Activated B cell treated with CpG ODN at 0.5 μM for 24 hours (primary cell): ENCODE measurements around the gene PSMB9. TPM values are rescaled to one million over a fixed set of nuclear protein-coding genes. Genes with fewer than 3 reads are reported as not detected.

Source experiments
- ATAC-seq: fragments of 200-7000 bp; cut with Tn5 transposase; one replicate; pipeline ENCODE4 v1.10.0; 2021; ENCODE audit warnings: low read depth, mild to moderate bottlenecking, moderate library complexity
- CTCF ChIA-PET: fragments of 350-600 bp; sonication (Branson Sonifier 250); formaldehyde crosslinking; loops from one replicate; lab custom pipeline; 2021; ENCODE audit warnings: antibody characterized with exemption; lab: Charles Lee
- POLR2A ChIA-PET: fragments of 350-600 bp; sonication (Branson Sonifier 250); formaldehyde crosslinking; loops from one replicate; lab custom pipeline; 2021; ENCODE audit warnings: antibody characterized with exemption; lab: Charles Lee
- DNase-seq: peaks from one replicate; pipeline ENCODE4 v3.0.0; 2022
- H3K27ac Mint-ChIP-seq: one replicate; pipeline ENCODE4 v1.8.0; 2020; ENCODE audit warnings: mixed read lengths
- H3K27me3 Mint-ChIP-seq: one replicate; pipeline ENCODE4 v1.8.0; 2021; ENCODE audit warnings: mixed read lengths
- H3K36me3 Mint-ChIP-seq: one replicate; pipeline ENCODE4 v1.8.0; 2021; ENCODE audit warnings: low read depth, mixed read lengths
- H3K4me1 Mint-ChIP-seq: one replicate; pipeline ENCODE4 v1.8.0; 2021; ENCODE audit warnings: mixed read lengths
- H3K4me3 Mint-ChIP-seq: one replicate; pipeline ENCODE4 v1.8.0; 2020; ENCODE audit warnings: mild to moderate bottlenecking, mixed read lengths
- H3K9me3 Mint-ChIP-seq: one replicate; pipeline ENCODE4 v1.8.0; 2020; ENCODE audit warnings: mixed read lengths
- CTCF ChIP-seq: fragments of 200-600 bp; IDR thresholded peaks from one replicate; pipeline ENCODE4 v1.8.0; 2022; ENCODE audit warnings: antibody characterized with exemption, mild to moderate bottlenecking
- intact Hi-C: fragments of 100-400 bp; cut with micrococcal nuclease; formaldehyde crosslinking; loops from one replicate; pipeline ENCODE4 v1.15.1; 2024
- total RNA-seq: library from RNA; stranded (reverse); gene quantifications from 2 replicates; pipeline ENCODE4 v1.2.3, GENCODE V29; 2022

The PSMB9 gene
- total RNA-seq, 1 donor from 2014 or later, result 198 TPM

DNA sequence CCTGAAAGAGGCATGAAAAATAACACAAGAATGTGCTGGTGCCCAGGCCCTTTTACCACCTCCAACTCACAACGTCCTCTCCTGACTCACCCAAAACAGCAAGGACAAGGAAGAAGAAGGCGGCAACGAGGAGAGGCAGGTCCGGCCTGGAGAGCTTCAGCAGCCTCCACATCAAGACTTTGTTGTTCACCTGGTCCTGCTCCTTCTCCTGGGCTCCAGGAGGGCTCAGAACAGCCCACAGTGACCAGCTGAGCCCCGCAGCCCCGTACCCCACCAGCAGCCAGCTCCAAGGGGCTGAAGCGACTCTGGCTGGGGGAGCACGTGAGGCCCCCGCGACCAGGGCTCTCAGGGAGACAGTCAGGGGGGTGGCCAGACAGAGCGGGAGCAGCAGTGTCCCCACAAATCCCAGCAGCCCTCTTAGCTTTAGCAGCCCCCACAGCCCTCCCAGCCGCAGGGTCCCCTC is 16.3 kb upstream of the PSMB9 start:
- TF ChIP-seq CTCF, result no peak
- no peaks in the 10 kb centered on the region for H3K9me3 Mint-ChIP-seq
- ChIA-PET CTCF (interaction anchor here (0.6 to 9.7 kb wide), 22 partner anchors 10 to 424 kb away, joined by 3 to 218 read pairs (median 10); partner anchors contain the start of genes HLA-DMB, PSMB9 and TAP1), POLR2A (interaction anchor here (0.6 to 11.9 kb wide), 34 partner anchors 9 to 424 kb away, joined by 3 to 904 read pairs (median 8); partner anchors contain the start of genes BRD2, HLA-DMA, HLA-DMB and HLA-DOB)
- H3K36me3 Mint-ChIP-seq, result peaks cover 80% of the 10 kb centered on the region
- no peaks in the 10 kb centered on the region for H3K27me3 Mint-ChIP-seq
- peak overlapping the region; percentile 100 for H3K27ac Mint-ChIP-seq
- DNase-seq, result no peak
- intact Hi-C loops, result loop anchor here (1.0 kb wide), 6 partner anchors 12 to 136 kb away; partner anchors contain the start of gene PSMB9
- H3K4me1 Mint-ChIP-seq, result peaks cover 91% of the 10 kb centered on the region
- H3K4me3 Mint-ChIP-seq, result peak overlapping the region; percentile 92
- ATAC-seq, result no peak

DNA sequence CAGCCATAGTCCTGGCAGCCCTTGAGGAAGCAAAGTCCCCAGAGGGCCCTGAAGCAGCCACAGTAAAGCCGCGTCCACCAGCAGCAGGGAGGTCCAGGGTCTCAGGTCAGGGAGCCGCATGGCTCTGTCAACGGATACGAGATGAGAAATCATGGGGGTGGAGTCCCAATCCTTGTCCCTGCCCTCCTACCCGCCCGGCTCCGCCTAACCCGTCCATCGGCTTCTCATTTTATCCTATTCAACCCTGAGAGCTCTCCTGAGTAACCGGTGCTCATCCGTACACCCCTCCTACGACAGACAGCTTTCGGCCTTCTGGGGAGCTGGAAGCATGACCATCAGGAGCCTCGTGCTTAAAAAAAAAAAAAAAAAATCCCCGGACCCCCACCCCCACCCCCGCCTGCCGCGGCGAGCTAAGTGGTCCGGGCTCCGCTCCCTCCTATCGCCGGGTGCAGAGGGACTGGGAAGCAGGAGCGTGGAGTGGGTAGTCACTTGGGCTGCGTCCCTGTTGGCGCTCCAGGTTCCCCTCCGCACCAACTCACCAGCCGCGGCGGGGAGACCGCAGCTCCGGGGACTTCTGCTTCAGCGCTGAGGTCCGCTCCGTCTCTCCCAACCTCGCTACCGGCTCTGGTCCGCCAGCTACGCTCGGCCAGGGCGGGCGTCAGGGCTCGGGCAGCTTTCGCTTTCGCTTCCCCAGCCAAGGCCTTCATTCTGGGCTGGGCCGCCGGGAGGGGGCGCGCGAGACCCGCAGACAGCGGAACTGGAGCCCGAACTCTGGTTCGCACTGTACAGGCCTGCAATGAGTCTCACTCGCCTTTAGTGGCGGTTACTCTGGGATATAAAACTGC is 15.7 kb upstream of the PSMB9 start, which contains the start of gene TAP2:
TSS of gene TAP2 (minus strand) at position 626 of the 845 bp plus-strand sequence. CDS start at position 120, 506 bp downstream.
- Mint-ChIP-seq H3K9me3 (no peaks in the 10 kb centered on the region), H3K36me3 (peaks cover 80% of the 10 kb centered on the region), H3K27ac (peak within 1 kb of the TSS; percentile 100), H3K4me3 (peak within 1 kb of the TSS; percentile 92), H3K4me1 (peaks cover 91% of the 10 kb centered on the region), H3K27me3 (no peaks in the 10 kb centered on the region)
- DNase-seq (peak; percentile 98), ATAC-seq (peak; percentile 82)
- ChIA-PET POLR2A (interaction anchor here (0.6 to 11.9 kb wide), 69 partner anchors 9 to 1275 kb away, joined by 3 to 904 read pairs (median 5); partner anchors contain the start of genes BRD2, HLA-DMA, HLA-DMB and HLA-DOA), CTCF (interaction anchor here (0.6 to 9.7 kb wide), 45 partner anchors 11 to 710 kb away, joined by 3 to 218 read pairs (median 5); partner anchors contain the start of genes ATF6B, HLA-DMA, HLA-DMB and HLA-DOB)
- intact Hi-C loops, result loop anchor here (1.0 kb wide), 6 partner anchors 13 to 135 kb away; partner anchors contain the start of gene PSMB9
- TF ChIP-seq CTCF, result peak; percentile 23

DNA sequence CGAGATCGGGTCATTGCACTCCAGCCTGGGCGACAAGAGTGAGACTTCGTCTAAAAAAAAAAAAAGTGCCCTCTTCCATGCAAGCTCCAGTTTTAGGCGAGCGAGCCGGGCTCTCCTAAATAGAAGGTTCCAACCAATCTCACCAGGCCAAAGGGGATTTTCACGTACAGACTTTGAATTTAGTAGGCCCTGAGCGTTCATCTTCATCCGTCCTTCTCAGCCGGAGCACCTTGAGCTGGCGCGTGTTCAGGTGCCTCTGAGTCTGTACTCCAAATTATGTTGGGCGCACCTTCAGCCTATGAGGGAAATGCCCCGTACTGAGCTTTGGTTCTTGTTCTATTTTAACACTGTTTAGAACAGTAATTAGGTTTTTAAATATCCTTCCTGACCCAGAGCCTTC is 14.6 kb upstream of the PSMB9 start:
- POLR2A ChIA-PET, result interaction anchor here (0.6 to 11.9 kb wide), 28 partner anchors 7 to 432 kb away, joined by 3 to 904 read pairs (median 10); partner anchors contain the start of genes BRD2, HLA-DMB, HLA-DOB and PSMB9
- Mint-ChIP-seq H3K9me3 (no peaks in the 10 kb centered on the region), H3K4me1 (peaks cover 84% of the 10 kb centered on the region), H3K27ac (peak overlapping the region; percentile 100), H3K36me3 (peaks cover 80% of the 10 kb centered on the region), H3K4me3 (peak overlapping the region; percentile 15), H3K27me3 (no peaks in the 10 kb centered on the region)
- intact Hi-C loops, result no loop called here
- ATAC-seq (no peak), DNase-seq (no peak)
- CTCF ChIA-PET, result interaction anchor here (0.6 to 9.7 kb wide), 16 partner anchors 11 to 1884 kb away, joined by 3 to 218 read pairs (median 12); partner anchors contain the start of genes HLA-DMB, PSMB9 and TAP1
- no peak for TF ChIP-seq CTCF

DNA sequence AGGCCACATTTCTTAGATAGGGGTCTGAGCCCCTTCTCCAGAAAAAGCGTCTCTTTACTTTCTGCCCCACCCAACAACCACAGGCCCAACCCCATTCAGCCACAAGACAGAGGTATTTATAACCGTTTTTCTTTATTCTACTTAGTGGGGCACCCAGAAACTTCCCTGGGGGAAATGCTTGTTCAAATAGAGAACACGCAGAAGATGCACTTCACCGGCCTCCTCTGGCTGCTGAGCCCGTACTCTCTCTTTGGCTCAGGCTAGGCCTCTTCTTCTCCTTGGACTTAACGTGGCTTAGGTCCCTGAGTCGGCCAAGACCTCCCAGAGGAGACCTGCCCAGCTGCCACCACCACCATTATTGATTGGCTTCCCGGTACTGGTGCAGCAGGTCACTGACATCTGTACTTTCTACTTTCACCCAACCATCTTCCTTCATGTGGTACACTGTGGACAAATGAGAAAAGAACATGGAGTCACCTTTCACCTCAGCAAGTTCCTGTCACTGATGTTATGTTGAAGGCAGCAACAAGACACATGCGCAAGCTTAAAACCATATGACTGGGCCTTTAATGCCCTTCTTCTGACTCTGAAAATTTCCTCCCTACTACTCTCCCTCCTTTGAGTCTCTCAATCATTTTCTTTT is 13.3 kb upstream of the PSMB9 start:
- ATAC-seq, result peak; percentile 4

More for the DNA sequence above, 13.3 kb upstream of the PSMB9 start:
- Mint-ChIP-seq H3K9me3 (no peaks in the 10 kb centered on the region), H3K27me3 (no peaks in the 10 kb centered on the region), H3K4me3 (peak overlapping the region; percentile 61), H3K27ac (peak overlapping the region; percentile 100), H3K36me3 (peaks cover 80% of the 10 kb centered on the region), H3K4me1 (peaks cover 85% of the 10 kb centered on the region)
- CTCF ChIA-PET, result interaction anchor here (1.7 to 9.7 kb wide), 5 partner anchors 13 to 144 kb away, joined by 6 to 218 read pairs (median 44); partner anchors contain the start of genes PSMB9 and TAP1
- intact Hi-C loops, result loop anchor here (5.0 kb wide), 1 partner anchor 577 kb away; the partner anchor contains the start of gene CUTA
- TF ChIP-seq CTCF, result no peak
- no peak for DNase-seq
- POLR2A ChIA-PET, result interaction anchor here (0.9 to 11.9 kb wide), 8 partner anchors 10 to 130 kb away, joined by 3 to 904 read pairs (median 18); partner anchors contain the start of genes BRD2, HLA-DMB, PSMB9 and TAP1
